Measurements from ENCODE around the gene RAD51B. TPM values are rescaled to one million over a fixed set of nuclear protein-coding genes. Genes with fewer than 3 reads are reported as not detected.

RAD51B gene
- total RNA-seq, 1 experiment from 2014 or later, result 23.3 TPM

- DNase-seq (ENCODE audit: low spot score), result no peak
- intact Hi-C loops (cut with micrococcal nuclease; ENCODE audit: unreplicated experiment), result no loop called here
- CTCF ChIA-PET, result interaction anchor here (0.6 kb wide), 1 partner anchor 366 kb away, joined by 3 read pairs; no protein-coding TSS in a partner anchor
- no peaks in the 10 kb centered on the region for H3K9me3 ChIP-seq (ENCODE audit: low read depth, low read length, poor library complexity, severe bottlenecking)
- H3K27ac ChIP-seq (ENCODE audit: low read depth, low read length, poor library complexity, severe bottlenecking), result no peak overlapping the region
- POLR2A ChIA-PET (ENCODE audit: low non-redundant PET), result no interaction called here
- H3K4me3 ChIP-seq (ENCODE audit: low read depth, low read length, poor library complexity, severe bottlenecking), result no peak overlapping the region
- TF ChIP-seq, protein P1, sequence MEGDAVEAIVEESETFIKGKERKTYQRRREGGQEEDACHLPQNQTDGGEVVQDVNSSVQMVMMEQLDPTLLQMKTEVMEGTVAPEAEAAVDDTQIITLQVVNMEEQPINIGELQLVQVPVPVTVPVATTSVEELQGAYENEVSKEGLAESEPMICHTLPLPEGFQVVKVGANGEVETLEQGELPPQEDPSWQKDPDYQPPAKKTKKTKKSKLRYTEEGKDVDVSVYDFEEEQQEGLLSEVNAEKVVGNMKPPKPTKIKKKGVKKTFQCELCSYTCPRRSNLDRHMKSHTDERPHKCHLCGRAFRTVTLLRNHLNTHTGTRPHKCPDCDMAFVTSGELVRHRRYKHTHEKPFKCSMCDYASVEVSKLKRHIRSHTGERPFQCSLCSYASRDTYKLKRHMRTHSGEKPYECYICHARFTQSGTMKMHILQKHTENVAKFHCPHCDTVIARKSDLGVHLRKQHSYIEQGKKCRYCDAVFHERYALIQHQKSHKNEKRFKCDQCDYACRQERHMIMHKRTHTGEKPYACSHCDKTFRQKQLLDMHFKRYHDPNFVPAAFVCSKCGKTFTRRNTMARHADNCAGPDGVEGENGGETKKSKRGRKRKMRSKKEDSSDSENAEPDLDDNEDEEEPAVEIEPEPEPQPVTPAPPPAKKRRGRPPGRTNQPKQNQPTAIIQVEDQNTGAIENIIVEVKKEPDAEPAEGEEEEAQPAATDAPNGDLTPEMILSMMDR (conservative IDR thresholded peaks at IDR 0.05; ENCODE audit: low read depth, low read length), result no peak
- TF ChIP-seq EZH2 (IDR thresholded peaks at IDR 0.05; ENCODE audit: borderline replicate concordance, low read depth, low read length, poor library complexity, severe bottlenecking), result no peak
- no peaks in the 10 kb centered on the region for H3K27me3 ChIP-seq (replicated peaks; ENCODE audit: insufficient read depth, low read depth, low read length, poor library complexity)
- no TSS peak for BruUV-seq (replicated peaks)
- no peaks in the 10 kb centered on the region for H3K36me3 ChIP-seq (ENCODE audit: insufficient read depth, low read length, poor library complexity, severe bottlenecking)
- peaks cover 2% of the 10 kb centered on the region for H3K4me1 ChIP-seq (ENCODE audit: insufficient read depth, low read length, poor library complexity, severe bottlenecking)
These were observed 516.6 kb downstream of the RAD51B start for GRCh38 chr14:68336165-68336564.

DNA sequence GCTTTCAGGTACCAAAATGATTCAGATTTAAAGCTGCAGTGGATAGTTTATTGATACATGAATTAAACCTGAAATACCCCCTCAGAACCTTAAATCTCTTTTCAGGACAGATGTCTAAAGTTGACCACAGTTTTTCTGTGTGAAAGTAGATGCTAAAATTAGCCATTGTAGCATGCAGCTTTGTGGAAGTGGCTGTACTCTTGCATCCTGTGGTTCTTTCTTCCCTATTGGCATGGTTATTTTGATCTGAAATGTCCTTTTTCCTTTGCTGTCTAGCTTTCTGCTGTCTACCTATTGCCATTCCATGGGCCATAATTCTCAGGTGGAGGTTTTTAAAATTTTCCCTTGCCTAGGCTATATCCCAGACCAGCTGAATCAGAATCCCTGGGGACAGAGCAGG lies 517.7 kb downstream of the RAD51B start:
- Histone ChIP-seq H3K36me3 (ENCODE audit: insufficient read depth, low read length, poor library complexity, severe bottlenecking) (no peaks in the 10 kb centered on the region), H3K27me3 (replicated peaks; ENCODE audit: insufficient read depth, low read depth, low read length, poor library complexity) (no peaks in the 10 kb centered on the region), H3K4me3 (ENCODE audit: low read depth, low read length, poor library complexity, severe bottlenecking) (no peak overlapping the region), H3K4me1 (ENCODE audit: insufficient read depth, low read length, poor library complexity, severe bottlenecking) (peaks cover 14% of the 10 kb centered on the region), H3K9me3 (ENCODE audit: low read depth, low read length, poor library complexity, severe bottlenecking) (no peaks in the 10 kb centered on the region), H3K27ac (ENCODE audit: low read depth, low read length, poor library complexity, severe bottlenecking) (no peak overlapping the region)
- intact Hi-C loops (cut with micrococcal nuclease; ENCODE audit: unreplicated experiment), result no loop called here
- CTCF ChIA-PET, result no interaction called here
- DNase-seq (ENCODE audit: low spot score), result no peak
- POLR2A ChIA-PET (ENCODE audit: low non-redundant PET), result no interaction called here
- TF ChIP-seq EZH2 (IDR thresholded peaks at IDR 0.05; ENCODE audit: borderline replicate concordance, low read depth, low read length, poor library complexity, severe bottlenecking), result no peak
- BruUV-seq (replicated peaks), result no TSS peak

DNA sequence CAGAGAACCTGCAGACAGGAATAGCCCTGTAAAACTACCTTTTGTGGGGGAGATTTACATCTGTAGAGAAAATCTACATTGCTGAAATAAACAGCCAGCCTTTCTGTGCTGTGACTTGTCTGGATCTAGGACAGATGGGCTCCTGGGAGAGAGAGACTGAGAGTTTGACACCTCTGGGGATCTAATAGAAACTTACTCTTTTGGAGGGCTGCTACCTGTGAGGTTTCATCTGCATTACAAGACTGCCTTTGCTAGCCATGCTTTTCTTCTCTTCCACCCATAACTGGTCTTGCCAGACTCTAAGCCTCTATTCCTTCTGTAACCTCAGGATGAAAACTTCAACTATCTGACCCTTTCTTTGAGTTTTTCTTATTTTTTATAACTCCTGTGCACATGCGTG lies 520.7 kb downstream of the RAD51B start:
- Histone ChIP-seq H3K4me3 (ENCODE audit: low read depth, low read length, poor library complexity, severe bottlenecking) (no peak overlapping the region), H3K9me3 (ENCODE audit: low read depth, low read length, poor library complexity, severe bottlenecking) (no peaks in the 10 kb centered on the region), H3K27me3 (replicated peaks; ENCODE audit: insufficient read depth, low read depth, low read length, poor library complexity) (no peaks in the 10 kb centered on the region), H3K36me3 (ENCODE audit: insufficient read depth, low read length, poor library complexity, severe bottlenecking) (no peaks in the 10 kb centered on the region), H3K4me1 (ENCODE audit: insufficient read depth, low read length, poor library complexity, severe bottlenecking) (peaks cover 20% of the 10 kb centered on the region), H3K27ac (ENCODE audit: low read depth, low read length, poor library complexity, severe bottlenecking) (no peak overlapping the region)
- intact Hi-C loops (cut with micrococcal nuclease; ENCODE audit: unreplicated experiment), result no loop called here
- TF ChIP-seq, protein P1 (conservative IDR thresholded peaks at IDR 0.05; ENCODE audit: low read depth, low read length), result no peak
- no peak for TF ChIP-seq EZH2 (IDR thresholded peaks at IDR 0.05; ENCODE audit: borderline replicate concordance, low read depth, low read length, poor library complexity, severe bottlenecking)
- CTCF ChIA-PET, result no interaction called here
- POLR2A ChIA-PET (ENCODE audit: low non-redundant PET), result no interaction called here
- no peak for DNase-seq (ENCODE audit: low spot score)
- BruUV-seq (replicated peaks), result no TSS peak

Measured in A673 (cell line).